Osteocyte (in vitro differentiated cells): ENCODE measurements around the gene CARF. TPM values are rescaled to one million over a fixed set of nuclear protein-coding genes. Genes with fewer than 3 reads are reported as not detected.
"Not testable (repeated sequence)": the region's sequence is repeated elsewhere in the genome, so short reads cannot be mapped to it uniquely, and the experiment has no call there.

Experiments
- DNase-seq: peaks from one replicate; pipeline ENCODE4 v3.0.0; 2021; ENCODE audit warnings: mixed read lengths; ENCODE audit not compliant: unreplicated experiment; ENCODE audit errors: extremely low spot score
- H3K27ac Mint-ChIP-seq: one replicate; pipeline ENCODE4 v1.8.0; 2021; ENCODE audit warnings: mild to moderate bottlenecking, mixed read lengths; ENCODE audit not compliant: unreplicated experiment
- H3K27me3 Mint-ChIP-seq: one replicate; pipeline ENCODE4 v1.8.0; 2021; ENCODE audit warnings: mixed read lengths; ENCODE audit not compliant: unreplicated experiment
- H3K36me3 Mint-ChIP-seq: one replicate; pipeline ENCODE4 v1.8.0; 2021; ENCODE audit warnings: mixed read lengths; ENCODE audit not compliant: unreplicated experiment
- H3K4me1 Mint-ChIP-seq: one replicate; pipeline ENCODE4 v1.8.0; 2021; ENCODE audit warnings: mixed read lengths; ENCODE audit not compliant: unreplicated experiment
- H3K4me3 Mint-ChIP-seq: one replicate; pipeline ENCODE4 v1.8.0; 2021; ENCODE audit warnings: mild to moderate bottlenecking, moderate library complexity, mixed read lengths; ENCODE audit not compliant: unreplicated experiment
- H3K9me3 Mint-ChIP-seq: one replicate; pipeline ENCODE4 v1.8.0; 2021; ENCODE audit warnings: mixed read lengths; ENCODE audit not compliant: unreplicated experiment
- total RNA-seq: library from RNA; stranded (reverse); gene quantifications from 2 replicates; pipeline ENCODE4 v1.2.1, GENCODE V29; 2021
- TF ChIP-seq, protein P1 (sequence below): fragments of 200-600 bp; sonication (generic); IDR thresholded peaks from 2 replicates; pipeline ENCODE4 v1.5.0; 2021; ENCODE audit warnings: antibody characterized with exemption, mild to moderate bottlenecking, moderate library complexity

Gene CARF
- total RNA-seq, 1 donor from 2014 or later = 16.6 TPM

DNA sequence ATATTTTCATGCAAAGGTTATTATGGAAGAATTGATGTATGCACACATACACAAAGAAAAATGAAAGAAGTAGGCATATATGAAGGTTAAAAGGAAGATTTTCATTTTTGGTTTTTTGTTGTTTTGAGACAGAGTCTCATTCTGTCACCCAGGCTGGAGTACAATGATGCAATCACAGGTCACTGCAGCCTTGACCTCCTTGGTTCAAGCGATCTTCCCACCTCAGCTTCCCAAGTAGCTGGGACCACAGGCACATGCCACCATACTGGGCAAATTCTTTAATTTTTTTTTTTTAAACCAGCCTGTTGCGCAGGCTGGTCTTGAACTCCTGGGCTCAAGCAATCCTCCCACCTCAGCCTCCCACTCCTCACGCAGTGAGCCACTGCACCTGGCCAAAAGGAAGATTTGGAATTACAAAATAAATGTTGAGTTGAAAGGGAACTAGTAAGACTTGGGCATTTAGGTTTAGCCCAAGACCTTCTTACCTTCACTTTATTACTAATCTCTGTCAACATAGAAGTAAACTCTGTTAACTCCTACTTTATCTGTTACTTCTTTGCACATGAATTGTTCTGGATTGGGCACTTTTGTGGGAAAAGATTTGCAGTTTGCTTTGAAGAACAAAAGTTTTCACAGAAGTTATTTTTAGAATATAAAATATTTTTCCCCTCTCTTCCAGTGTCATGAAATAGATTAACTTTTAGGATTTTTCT is 70.9 kb downstream of the CARF start:
- Mint-ChIP-seq H3K9me3 (peaks cover 5% of the 10 kb centered on the region), H3K4me3 (no peak overlapping the region), H3K27me3 (no peaks in the 10 kb centered on the region), H3K27ac (peak overlapping the region; percentile 56), H3K36me3 (peaks cover 27% of the 10 kb centered on the region), H3K4me1 (peaks cover 12% of the 10 kb centered on the region)
- TF ChIP-seq, protein P1, sequence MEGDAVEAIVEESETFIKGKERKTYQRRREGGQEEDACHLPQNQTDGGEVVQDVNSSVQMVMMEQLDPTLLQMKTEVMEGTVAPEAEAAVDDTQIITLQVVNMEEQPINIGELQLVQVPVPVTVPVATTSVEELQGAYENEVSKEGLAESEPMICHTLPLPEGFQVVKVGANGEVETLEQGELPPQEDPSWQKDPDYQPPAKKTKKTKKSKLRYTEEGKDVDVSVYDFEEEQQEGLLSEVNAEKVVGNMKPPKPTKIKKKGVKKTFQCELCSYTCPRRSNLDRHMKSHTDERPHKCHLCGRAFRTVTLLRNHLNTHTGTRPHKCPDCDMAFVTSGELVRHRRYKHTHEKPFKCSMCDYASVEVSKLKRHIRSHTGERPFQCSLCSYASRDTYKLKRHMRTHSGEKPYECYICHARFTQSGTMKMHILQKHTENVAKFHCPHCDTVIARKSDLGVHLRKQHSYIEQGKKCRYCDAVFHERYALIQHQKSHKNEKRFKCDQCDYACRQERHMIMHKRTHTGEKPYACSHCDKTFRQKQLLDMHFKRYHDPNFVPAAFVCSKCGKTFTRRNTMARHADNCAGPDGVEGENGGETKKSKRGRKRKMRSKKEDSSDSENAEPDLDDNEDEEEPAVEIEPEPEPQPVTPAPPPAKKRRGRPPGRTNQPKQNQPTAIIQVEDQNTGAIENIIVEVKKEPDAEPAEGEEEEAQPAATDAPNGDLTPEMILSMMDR = no peak
- DNase-seq = no peak

DNA sequence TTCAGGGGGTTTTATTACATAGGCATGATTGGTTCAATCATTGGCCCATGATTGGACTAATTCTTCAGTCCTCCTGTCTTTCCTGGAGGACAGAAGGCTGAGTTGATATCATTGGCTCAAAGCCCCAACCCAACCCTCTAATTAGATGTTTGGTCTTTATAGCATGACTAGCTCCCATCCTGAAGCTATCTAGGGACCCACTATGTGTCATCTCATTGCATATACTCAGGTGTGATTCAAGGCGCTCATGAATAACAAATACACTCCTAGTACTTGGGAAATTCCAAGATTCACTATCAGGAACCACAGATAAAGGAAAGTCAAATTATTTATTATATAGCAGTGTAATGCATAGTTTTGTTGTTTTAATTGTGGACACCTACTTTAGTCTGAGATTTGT is 77.7 kb downstream of the CARF start:
- no peaks in the 10 kb centered on the region for H3K36me3 Mint-ChIP-seq
- H3K9me3 Mint-ChIP-seq = no peaks in the 10 kb centered on the region
- TF ChIP-seq, protein P1 = no peak
- DNase-seq = no peak
- H3K4me3 Mint-ChIP-seq = no peak overlapping the region
- no peaks in the 10 kb centered on the region for H3K27me3 Mint-ChIP-seq
- no peak overlapping the region for H3K27ac Mint-ChIP-seq
- no peaks in the 10 kb centered on the region for H3K4me1 Mint-ChIP-seq

DNA sequence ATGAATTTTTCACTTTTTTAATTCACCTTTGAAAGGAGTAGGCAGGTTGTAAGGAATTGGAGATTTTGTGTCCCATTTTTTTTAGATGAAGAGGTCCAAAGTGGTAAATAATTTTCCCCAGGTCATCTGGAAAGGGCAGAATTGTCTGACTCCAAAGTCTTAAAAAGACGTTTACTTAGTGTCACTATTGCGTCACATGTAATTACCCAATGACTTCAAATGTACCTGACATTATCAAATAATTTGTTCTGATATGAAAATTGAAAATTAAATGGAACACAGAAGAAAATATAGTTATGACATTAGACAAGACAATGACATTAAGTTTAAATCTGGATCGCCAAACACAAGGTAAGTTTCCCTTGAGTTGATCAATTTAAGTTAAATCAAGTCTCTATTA is 78.4 kb downstream of the CARF start:
- TF ChIP-seq, protein P1 = no peak
- no peak for DNase-seq
- no peak overlapping the region for H3K4me3 Mint-ChIP-seq
- no peaks in the 10 kb centered on the region for H3K27me3 Mint-ChIP-seq
- no peaks in the 10 kb centered on the region for H3K36me3 Mint-ChIP-seq
- no peaks in the 10 kb centered on the region for H3K9me3 Mint-ChIP-seq
- H3K27ac Mint-ChIP-seq = no peak overlapping the region
- no peaks in the 10 kb centered on the region for H3K4me1 Mint-ChIP-seq

DNA sequence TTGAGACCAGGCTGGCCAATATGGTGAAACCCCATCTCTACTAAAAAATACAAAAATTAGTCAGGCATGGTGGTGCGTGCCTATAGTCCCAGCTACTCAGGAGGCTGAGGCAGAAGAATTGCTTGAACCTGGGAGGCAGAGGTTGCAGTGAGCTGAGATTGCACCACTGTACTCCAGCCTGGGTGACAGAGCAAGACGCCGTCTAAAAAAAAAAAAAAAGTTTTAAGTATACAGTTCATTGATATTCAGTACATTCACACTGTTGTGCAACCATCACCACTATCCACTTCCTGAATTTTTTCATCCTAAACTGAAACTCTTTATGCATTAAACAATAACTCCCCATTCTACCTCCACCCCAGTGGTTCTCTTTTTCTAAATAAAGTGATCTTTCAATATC is 85.0 kb downstream of the CARF start:
- DNase-seq, H3K27ac Mint-ChIP-seq, H3K4me1 Mint-ChIP-seq, H3K9me3 Mint-ChIP-seq, H3K4me3 Mint-ChIP-seq, H3K36me3 Mint-ChIP-seq, H3K27me3 Mint-ChIP-seq: not testable (repeated sequence)

DNA sequence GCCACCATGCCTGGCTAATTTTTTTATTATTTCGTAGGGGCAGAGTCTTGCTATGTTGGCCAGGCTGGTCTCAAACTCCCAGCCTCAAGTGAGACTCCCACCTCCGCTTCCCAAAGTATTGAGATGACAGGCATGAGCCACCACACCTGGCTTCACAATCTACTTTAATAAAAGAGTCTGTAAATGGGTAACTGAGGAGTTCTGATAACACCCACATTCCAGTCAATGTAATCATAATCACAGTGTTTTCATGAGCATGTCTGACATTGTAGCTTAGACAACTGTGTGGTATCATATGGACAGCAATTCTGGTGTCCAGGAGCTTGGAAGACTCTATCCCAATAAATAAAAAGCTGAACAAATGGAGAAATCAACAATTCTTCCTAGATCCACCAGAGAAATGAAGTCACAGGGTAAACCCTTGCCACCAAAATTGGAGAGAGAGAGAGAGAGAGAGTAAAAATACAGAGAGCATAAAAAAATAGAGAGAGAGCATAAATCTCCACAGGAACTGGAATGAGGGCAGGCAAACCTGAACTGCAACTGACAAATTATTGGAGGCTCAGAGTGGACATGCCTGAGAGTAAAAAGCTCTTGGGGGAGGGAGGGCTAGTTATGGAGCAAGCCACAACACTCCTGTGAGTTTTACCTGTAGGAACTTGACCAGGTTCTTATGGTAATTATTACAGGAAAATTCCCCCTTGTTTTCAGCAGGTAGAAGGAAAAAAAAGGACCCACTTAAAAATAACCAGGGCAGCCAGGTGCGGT is 90.2 kb downstream of the CARF start:
- peaks cover 9% of the 10 kb centered on the region for H3K27me3 Mint-ChIP-seq
- no peak for DNase-seq
- H3K4me3 Mint-ChIP-seq = no peak overlapping the region
- no peak overlapping the region for H3K27ac Mint-ChIP-seq
- TF ChIP-seq, protein P1 = no peak
- H3K36me3 Mint-ChIP-seq = no peaks in the 10 kb centered on the region
- no peaks in the 10 kb centered on the region for H3K9me3 Mint-ChIP-seq
- H3K4me1 Mint-ChIP-seq = no peaks in the 10 kb centered on the region
